GM19468 (cell line): Measurements from ENCODE around the gene TPPP.
"Not testable (repeated sequence)": the region's sequence is repeated elsewhere in the genome, so short reads cannot be mapped to it uniquely, and the experiment has no call there.

Experiments used
- ATAC-seq: cut with Tn5 transposase; IDR thresholded peaks from one replicate; pipeline ENCODE4 v1.9.1; 2021; ENCODE audit warnings: mild to moderate bottlenecking, moderate library complexity, moderate number of reproducible peaks; ENCODE audit not compliant: unreplicated experiment; ENCODE audit errors: extremely low read depth

The TPPP gene

GRCh38 chr5:695475-695874 is 2.3 kb upstream of the TPPP start:
- not testable (repeated sequence) for ATAC-seq

GRCh38 chr5:694042-694431 is 885 bp upstream of the TPPP start:
- ATAC-seq: not testable (repeated sequence)

- not testable (repeated sequence) for ATAC-seq
Observed at GRCh38 chr5:692529-693041, 567 bp downstream of the TPPP start.

GRCh38 chr5:691817-692528 is 1.2 kb downstream of the TPPP start:
- no peak for ATAC-seq

GRCh38 chr5:691049-691448 is 2.1 kb downstream of the TPPP start:
- ATAC-seq: not testable (repeated sequence)

- ATAC-seq: not testable (repeated sequence)
Observed at GRCh38 chr5:690293-690692, 2.9 kb downstream of the TPPP start.

- ATAC-seq: not testable (repeated sequence)
Observed at GRCh38 chr5:688348-689010, 4.7 kb downstream of the TPPP start.

- ATAC-seq: not testable (repeated sequence)
Observed at GRCh38 chr5:686936-687335, 6.2 kb downstream of the TPPP start.

- not testable (repeated sequence) for ATAC-seq
Observed at GRCh38 chr5:686172-686523, 7.0 kb downstream of the TPPP start.

- no peak for ATAC-seq
Observed at GRCh38 chr5:685262-686171, 7.6 kb downstream of the TPPP start.

GRCh38 chr5:684751-685216 is 8.4 kb downstream of the TPPP start:
- no peak for ATAC-seq

GRCh38 chr5:683551-684481 is 9.3 kb downstream of the TPPP start:
- ATAC-seq: no peak

- not testable (repeated sequence) for ATAC-seq
Observed at GRCh38 chr5:682651-683358, 10.3 kb downstream of the TPPP start.

GRCh38 chr5:682216-682615 is 10.9 kb downstream of the TPPP start:
- not testable (repeated sequence) for ATAC-seq

GRCh38 chr5:681317-682191 is 11.6 kb downstream of the TPPP start:
- not testable (repeated sequence) for ATAC-seq

GRCh38 chr5:680836-681235 is 12.3 kb downstream of the TPPP start:
- not testable (repeated sequence) for ATAC-seq

- ATAC-seq: not testable (repeated sequence)
Observed at GRCh38 chr5:680118-680795, 12.9 kb downstream of the TPPP start.
